ENCODE measurements around the gene ATP4B.
"Not testable (repeated sequence)": the region's sequence is repeated elsewhere in the genome, so short reads cannot be mapped to it uniquely, and the experiment has no call there.

The ATP4B gene

DNA sequence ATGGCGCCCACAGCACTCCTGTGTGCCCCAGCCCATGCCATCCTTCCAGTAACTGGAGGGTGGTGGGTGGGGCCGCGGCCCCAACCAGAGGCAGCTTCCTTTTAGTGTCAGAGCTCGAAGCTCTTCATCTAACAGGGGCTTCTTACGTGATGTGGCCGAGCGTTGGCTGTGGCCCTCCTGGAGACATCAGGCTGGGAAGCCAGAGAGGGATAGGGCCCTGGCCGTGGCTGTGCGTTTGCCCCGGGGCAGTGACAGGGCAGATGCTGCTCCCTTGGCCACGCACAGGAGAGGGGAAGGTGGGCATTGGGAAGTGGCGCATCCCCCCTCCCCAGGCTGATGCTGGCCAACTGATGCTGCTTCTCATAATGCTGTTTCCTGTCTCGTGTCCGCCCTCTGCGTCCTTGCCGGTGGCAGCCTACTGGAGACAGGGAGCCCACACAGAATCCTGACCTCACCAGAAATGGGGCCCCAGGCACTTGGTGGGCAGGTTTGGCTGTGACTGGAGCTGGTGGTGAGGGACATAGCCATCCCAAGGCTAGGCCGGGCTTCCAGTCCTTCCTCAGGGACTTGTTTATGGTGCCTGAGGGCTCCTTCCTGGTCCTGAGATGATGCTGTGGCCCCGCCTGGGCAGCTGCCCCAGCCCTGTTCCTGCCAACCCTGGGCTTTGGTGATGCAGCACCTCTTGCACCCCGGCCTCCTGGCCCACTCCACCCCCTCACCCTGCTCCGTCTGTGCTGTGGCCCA lies 34.3 kb downstream of the ATP4B start:
- no peak for DNase-seq (ENCODE audit: low read depth)
- no peak overlapping the region for H3K4me3 ChIP-seq (ENCODE audit: low read depth, low read length)
- TF ChIP-seq, protein P1, sequence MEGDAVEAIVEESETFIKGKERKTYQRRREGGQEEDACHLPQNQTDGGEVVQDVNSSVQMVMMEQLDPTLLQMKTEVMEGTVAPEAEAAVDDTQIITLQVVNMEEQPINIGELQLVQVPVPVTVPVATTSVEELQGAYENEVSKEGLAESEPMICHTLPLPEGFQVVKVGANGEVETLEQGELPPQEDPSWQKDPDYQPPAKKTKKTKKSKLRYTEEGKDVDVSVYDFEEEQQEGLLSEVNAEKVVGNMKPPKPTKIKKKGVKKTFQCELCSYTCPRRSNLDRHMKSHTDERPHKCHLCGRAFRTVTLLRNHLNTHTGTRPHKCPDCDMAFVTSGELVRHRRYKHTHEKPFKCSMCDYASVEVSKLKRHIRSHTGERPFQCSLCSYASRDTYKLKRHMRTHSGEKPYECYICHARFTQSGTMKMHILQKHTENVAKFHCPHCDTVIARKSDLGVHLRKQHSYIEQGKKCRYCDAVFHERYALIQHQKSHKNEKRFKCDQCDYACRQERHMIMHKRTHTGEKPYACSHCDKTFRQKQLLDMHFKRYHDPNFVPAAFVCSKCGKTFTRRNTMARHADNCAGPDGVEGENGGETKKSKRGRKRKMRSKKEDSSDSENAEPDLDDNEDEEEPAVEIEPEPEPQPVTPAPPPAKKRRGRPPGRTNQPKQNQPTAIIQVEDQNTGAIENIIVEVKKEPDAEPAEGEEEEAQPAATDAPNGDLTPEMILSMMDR (IDR thresholded peaks at IDR 0.05; ENCODE audit: control insufficient read depth, extremely low read depth, insufficient read depth) = no peak

DNA sequence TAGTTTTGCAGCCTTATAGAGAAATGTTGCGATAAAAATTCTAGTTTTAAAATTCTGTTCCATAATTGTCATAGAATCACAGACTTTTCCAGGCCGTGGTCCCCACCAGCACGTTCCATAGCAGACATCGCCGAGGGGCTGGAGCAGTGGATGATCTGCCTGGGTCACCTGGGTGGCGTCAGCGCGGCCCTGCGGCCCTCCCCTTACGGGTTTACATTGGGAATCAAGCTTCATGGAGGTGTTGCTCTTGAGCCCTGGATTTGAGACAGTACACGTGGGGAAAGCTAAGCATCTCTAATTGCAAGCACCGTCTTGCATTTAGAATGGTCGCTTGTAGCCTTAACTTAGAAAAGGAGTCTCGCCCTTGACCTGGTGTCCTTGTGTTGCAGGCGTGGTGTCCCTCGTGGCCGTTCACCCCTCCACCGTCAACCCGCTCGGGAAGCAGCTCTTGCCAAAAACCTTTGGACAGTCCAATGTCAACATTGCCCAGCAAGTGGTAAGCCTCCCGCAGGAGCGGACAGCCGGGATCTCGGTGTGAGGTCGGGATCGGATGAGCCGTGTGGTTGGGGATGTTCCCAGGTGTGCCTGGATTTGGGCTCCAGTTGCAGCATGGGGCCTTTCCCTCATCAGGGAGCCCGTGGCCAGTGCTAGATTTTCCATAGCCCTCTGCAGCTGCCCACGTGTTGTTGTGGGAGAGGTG lies 35.1 kb downstream of the ATP4B start:
- DNase-seq (ENCODE audit: low read depth) = no peak
- no peak overlapping the region for H3K4me3 ChIP-seq (ENCODE audit: low read depth, low read length)
- TF ChIP-seq, protein P1 (IDR thresholded peaks at IDR 0.05; ENCODE audit: control insufficient read depth, extremely low read depth, insufficient read depth) = no peak

DNA sequence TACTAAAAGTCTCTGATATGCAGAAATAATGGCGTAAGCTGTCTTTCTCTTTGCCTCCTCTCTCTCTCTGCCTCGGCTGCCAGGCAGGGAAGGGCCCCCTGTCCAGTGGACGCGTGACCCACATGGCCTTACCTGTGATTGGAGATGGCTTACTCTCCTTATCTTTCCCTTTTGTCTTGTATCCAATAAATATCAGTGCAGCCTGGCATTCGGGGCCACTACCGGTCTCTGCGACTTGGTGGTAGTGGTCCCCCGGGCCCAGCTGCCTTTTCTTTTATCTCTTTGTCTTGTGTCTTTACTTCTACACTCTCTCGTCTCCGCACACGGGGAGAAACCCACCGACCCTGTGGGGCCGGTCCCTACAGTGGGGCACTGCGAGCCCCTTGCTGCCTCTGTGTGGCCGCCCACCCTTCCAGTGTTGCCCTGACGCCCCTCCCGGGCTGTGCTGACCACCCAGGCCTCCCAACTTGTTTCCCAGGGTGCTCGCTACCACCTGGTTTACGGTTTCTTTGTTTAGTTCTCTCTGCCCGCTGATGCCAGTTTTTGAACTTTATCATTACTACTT lies 35.9 kb downstream of the ATP4B start:
- not testable (repeated sequence) for DNase-seq (ENCODE audit: low read depth); H3K4me3 ChIP-seq (ENCODE audit: low read depth, low read length)

DNA sequence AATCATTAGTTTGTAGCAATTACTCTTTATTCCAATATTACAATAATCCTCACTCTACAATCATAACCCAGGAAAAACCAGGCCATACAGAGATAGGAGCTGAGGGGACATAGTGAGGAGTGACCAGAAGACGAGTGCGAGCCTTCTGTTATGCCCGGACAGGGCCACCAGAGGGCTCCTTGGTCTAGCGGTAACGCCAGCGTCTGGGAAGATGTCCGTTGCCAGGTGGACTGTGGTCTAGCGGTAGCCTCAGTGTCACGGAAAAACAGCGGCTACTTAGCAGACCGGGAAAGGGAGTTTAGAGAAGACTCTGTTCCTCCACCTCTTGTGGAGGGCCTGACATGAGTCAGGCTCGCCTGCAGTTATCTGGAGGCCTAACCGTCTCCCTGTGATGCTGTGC lies 36.5 kb downstream of the ATP4B start:
- H3K4me3 ChIP-seq (ENCODE audit: low read depth, low read length); DNase-seq (ENCODE audit: low read depth): not testable (repeated sequence)
- TF ChIP-seq, protein P1 (IDR thresholded peaks at IDR 0.05; ENCODE audit: control insufficient read depth, extremely low read depth, insufficient read depth) = peak; percentile 44

DNA sequence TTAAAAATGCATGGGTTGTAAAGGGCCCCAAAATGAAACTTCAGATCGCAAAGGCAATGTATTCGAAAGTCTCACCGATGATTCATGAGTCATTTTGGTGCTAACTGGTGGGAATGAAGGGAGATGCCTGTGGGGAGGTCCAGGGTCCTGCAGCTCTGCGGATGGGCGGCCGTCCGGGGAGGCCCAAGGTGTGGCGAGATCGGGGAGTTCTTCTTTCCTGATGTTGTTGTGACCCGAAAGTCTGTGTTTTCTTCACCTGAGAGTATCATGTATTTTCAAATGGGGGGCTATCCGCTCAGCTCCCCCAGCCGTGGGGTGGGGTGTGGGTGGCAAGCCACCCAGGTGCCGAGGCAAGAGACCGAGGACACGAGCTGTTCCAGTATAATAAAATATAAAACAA lies 37.0 kb downstream of the ATP4B start:
- no peak for DNase-seq (ENCODE audit: low read depth)
- H3K4me3 ChIP-seq (ENCODE audit: low read depth, low read length) = no peak overlapping the region

DNA sequence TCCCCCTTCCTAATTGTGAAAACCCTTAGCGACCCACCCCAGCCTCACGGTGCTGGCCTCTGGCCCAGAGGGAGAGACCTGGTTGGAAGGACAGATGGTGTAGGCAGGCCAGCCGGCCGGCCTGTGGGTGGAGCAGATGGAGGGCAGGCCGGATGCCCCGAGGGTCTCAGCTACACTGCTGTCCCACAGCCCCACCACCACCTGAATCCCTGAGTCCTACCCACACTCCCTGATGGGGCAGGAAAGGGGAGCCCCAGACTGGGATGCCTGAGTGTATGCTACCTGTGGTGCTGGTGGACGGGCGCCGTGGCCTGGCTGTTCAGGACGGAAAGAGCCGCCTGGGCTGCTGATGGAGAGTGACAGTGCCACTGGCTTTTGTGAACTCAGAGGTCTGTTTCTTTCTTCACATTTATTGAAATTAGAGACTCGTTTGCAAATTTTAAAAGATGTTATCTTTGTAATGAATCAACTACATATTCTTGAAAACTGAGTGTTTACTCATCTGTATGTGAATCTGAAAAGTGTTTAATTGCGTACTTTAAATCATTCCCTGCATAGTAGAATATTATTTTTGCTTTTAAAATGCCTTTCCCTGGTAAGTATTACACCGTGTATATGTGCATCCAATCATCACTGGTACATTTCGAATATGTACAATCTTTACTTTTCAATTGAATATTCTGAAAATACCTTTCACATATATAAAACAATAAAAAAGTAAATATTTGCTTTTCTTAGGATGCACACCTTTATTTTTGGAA lies 37.8 kb downstream of the ATP4B start:
- H3K4me3 ChIP-seq (ENCODE audit: low read depth, low read length) = no peak overlapping the region
- no peak for DNase-seq (ENCODE audit: low read depth)
- TF ChIP-seq, protein P1 (IDR thresholded peaks at IDR 0.05; ENCODE audit: control insufficient read depth, extremely low read depth, insufficient read depth) = no peak

More for the DNA sequence above, 37.0 kb downstream of the ATP4B start:
- TF ChIP-seq, protein P1 (IDR thresholded peaks at IDR 0.05; ENCODE audit: control insufficient read depth, extremely low read depth, insufficient read depth) = no peak

DNA sequence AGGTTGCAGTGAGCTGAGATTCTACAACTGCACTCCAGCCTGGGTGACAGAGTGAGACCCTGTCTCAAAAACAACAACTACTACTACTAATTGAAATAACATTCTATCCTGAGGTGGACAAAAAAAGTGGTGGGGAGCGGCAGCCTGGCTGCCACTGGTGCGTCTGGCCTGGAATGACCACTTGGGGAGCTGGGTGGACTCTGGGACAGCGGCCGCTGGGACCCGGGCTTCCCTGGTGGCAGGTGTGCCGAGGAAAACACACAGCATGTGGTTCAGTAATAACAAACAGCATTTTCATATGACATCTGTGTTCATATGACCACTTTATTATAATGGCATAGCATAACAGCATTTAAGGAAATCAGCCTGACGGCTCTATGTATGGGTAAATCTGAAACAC lies 39.5 kb downstream of the ATP4B start:
- DNase-seq (ENCODE audit: low read depth) = no peak
- TF ChIP-seq, protein P1 (IDR thresholded peaks at IDR 0.05; ENCODE audit: control insufficient read depth, extremely low read depth, insufficient read depth) = no peak
- no peak overlapping the region for H3K4me3 ChIP-seq (ENCODE audit: low read depth, low read length)

All from LNCaP clone FGC (cell line).